SK-MEL-5 (cell line): Measurements from ENCODE around the gene KCNJ14. TPM values are rescaled to one million over a fixed set of nuclear protein-coding genes. Genes with fewer than 3 reads are reported as not detected.
A peak's percentile ranks its signal among the peaks of the same experiment; 100 is the strongest.

Source experiments
- DNase-seq: peaks from one replicate; pipeline ENCODE4 v3.0.0-alpha.2; 2016; ENCODE audit warnings: low read depth, low spot score
- in situ Hi-C: cut with HindIII; loops from 2 replicates; pipeline ENCODE4 v1.10.0; 2016; ENCODE audit warnings: low sequenced_read_pairs, high pct_unique_total_duplicates, low pct_unique_long_range_greater_than_20kb
- total RNA-seq: library from RNA; depleted of rRNA; stranded (reverse); fragments of >200 nt; shearing (Covaris generic); gene quantifications from 2 replicates; pipeline ENCODE4 v1.2.3, GENCODE V29; 2014

The KCNJ14 gene
- total RNA-seq, 1 experiment from 2014 or later: 0.58 TPM

DNA sequence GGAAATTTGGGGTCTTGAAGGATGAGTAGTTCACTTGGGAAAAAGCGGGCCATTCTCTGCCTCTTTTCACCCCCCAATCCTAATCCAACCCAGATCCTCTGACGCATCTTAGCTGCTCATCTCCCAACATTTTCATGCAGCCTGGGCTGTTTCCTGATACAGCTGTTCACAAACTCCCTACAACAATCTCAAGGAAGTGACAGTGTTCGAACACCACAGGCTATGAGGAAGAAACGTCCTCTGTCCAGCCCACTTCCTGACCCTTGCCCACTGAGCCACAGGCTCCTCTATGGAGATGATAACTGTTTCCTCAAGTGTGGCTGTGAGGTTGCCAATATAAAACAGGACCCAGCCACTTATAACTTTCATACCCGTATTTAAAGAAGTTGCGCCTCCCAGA lies 40.0 kb downstream of the KCNJ14 start:
- no peak for DNase-seq
- in situ Hi-C loops: no loop called here

DNA sequence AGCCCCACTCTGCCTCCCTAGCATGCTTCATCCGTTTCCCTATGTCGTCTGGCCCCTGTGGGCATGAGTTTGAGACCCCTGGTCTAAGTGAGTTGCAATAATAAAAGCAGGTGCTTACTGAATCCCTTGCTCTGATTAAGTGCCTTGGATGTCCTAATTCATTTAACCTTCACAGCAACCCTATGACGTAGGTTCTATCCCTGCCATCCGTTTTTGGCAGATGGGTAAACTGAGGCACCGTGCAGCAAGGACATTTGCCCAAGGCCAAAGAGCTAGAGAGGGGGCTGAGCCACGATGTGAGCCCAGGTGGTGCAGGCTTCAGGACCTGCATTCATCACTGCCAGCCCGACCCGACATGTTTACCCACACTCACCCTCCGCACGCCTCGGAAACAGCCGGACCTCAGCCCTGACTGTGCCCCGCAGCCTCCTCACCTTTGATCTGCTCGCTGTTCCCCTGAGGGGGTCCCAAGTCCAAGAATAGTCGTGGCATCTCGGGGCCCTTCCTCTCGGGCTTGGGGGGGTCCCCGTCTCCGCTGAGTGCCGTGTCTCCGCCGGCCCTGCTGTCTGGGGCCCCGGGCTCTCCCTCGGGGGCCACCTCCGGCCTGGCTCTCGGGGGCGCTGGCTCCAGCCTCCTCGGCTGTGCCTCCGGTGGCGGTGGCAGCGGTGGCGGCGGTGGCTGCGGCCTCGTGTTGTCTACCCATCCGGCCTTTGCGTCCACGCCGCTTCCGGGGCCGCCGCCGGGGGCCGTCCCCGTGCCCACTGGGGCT lies 41.8 kb downstream of the KCNJ14 start:
- DNase-seq: no peak
- in situ Hi-C loops: no loop called here

DNA sequence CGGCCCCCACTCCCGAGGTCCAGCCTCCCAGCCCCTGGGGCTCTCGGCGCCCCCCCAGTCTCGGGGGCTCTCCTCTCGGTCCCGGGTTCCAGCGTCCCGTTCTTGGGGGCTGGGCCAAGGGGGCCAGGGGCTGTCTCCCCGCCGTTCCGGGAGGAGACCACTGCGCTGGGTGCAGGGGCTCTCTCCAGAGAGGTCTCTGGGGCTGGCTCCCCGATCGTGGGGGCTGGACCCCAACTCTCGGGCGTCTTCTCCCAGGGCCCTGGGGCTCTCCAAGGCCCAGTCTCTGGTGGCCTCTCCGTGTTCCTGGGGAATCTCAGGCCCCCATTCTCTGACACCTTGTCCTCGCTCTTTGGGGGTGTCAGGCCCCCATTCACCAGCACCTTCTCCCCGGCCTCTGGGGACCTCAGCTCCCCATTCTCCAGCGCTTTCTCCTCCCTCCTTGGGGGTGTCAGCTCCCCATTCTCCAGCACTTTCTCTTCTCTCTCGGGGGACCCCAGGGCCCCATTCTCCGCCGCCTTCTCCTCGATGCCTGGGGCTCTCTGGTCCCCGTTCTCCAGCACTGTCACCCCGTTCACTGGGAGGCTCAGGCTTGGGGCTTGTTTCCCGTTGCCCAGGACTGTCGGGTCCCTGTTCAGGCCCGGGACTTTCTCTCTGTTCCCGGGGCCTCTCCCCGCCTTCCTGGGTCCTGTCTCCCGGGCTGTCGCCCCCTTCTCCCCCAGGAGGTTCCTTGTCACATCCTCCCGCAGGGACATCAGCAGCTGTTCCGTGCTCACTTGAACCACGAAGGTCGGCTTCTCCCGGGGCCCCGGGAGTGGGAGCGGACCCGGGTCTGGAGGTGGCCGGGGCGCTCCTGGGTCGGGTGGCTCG lies 42.6 kb downstream of the KCNJ14 start:
- in situ Hi-C loops: no loop called here
- no peak for DNase-seq

DNA sequence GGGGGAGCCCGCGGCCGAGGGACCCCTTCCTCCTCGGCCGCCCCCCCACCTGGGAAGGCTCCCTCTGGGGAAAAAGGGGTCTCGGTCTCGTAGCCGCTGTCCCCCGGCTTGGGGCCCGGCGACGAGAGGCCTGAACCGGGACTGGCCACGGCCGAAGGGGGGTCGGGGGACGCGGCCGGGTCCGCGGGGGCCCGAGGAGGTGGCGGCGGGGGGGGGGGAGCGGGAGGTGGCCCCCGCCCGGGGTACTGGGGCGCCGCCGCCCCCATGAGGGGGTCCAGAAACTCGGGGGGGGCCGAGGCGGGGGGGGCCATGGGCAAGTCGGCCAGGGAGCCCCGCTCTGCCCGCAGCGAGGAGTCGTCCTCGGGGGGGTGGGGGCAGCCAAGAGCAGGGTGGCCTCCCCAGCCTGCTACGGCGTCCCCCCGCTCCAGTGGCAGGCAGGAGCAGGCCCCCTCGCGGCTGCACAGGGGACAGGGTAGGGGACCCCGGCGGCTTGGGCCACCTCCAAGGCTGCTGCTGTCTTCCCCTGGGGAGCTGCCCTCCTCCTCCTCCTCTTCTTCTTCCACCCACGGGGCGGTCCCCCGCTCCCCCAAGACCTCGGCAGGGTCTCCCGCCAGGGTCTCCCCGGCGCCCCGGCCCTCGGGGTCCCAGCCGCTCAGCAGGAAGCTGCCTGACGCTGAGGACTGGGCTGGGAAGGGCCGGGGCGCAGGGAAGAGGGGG lies 43.4 kb downstream of the KCNJ14 start:
- in situ Hi-C loops: no loop called here
- DNase-seq: no peak

DNA sequence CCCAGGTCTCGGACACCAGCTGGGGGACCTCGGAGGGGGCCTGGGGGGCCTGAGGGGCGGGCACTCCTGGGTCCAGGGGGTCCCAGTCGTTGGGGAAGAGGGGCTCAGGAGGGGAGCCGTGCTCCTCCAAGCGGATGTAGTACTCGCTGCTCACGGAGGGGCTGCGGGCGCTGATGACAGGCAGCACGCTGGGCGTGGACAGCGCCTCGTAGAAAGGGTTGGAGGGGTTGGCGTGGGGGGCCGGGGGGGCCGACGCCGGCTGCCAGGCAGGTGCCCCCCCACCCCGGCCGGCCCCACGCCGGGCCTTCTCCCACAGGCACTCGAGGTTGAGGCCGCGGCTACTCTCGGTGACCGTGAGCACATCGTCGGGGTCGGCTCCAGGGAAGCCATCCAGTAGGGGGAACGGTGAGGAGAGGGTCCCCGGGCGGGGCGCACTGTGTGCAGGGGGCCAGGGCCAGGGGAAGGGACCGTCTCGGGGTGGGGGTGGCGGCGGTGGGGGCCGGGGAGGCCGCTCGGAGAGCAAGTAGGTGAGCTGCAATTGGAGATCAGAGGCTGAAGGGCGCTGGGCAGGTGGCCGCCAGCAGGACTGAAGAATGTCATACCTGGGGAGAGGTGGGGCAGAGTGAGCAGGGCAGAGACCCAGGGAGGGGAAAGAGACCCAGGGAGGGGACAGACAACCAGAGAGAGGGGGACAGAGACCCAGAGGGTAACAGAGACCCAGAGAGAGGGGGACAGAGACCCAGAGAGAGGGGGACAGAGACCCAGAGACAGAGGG lies 44.1 kb downstream of the KCNJ14 start:
- DNase-seq: no peak
- in situ Hi-C loops: no loop called here

DNA sequence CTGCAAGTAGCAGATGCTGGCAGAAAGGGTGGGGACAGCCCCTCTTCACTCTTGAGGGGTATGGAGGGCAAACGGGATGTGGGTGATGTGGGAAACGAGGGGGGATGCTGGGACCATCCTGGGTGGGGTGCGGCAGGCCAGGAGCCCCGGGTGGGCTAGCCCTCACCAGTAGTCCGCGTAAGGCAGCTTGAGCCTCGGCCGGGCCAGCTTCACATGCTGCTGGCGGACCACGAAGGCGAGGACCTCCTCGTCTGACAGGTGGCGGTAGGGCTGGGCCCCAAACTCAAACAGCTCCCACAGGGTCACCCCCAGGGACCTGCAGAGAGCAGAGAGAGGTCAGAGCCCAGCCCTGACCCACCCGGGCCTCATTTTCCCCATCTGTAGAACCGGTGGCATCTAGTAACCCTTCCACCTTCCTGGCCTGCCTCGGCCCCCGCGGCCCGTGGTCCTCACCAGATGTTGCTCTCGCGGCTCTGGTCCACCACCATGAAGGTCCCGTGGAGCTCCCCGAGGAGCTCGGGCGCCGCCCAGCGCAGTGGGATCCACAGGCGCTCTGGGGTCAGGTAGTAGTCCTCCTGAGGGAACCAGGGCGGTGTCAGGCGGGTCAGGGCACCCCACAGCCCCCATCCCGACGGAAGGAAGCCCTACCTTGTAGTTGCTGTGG lies 45.6 kb downstream of the KCNJ14 start:
- in situ Hi-C loops: no loop called here
- DNase-seq: no peak

DNA sequence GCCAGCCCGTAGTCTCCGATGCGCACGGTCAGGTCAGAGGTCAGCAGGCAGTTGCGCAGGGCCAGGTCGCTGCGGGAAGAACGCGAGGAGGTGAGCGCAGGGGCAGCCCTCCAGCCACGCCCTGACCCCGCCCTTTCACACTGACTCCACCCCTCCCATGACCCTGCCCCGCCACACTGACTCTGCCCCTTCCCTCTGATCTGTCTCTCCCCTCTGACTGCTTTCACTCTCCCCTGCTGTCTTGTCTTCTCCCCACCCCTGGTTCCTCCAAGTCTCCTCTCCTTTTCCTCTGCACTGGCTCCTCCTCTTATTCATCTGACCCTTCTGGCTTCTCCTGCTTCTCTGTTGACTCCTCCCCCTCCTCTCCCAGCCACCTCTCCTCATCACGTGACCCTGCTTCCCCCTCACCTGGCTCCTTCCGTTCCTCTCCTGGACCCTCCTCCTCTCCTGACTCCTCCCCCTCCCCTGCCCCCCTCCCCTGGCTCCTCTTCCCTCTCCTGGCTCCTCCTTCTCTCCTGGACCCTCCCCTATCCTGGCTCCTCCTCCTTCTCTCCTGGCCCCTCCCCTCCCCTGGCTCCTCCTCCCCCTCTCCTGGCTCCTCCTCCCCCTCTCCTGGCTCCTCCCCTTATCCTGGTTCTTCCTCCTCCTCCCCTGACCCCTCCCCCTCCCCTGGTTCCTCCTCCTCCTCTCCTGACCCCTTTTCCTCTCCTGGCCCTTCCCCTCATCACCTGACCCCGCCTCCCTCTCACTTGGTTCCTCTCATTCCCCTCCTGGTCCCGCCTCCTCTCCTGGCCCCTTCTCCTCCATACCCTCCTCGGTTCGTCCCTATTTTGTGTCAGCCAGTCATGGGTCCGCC lies 46.3 kb downstream of the KCNJ14 start:
- in situ Hi-C loops: no loop called here
- DNase-seq: peak; percentile 72

DNA sequence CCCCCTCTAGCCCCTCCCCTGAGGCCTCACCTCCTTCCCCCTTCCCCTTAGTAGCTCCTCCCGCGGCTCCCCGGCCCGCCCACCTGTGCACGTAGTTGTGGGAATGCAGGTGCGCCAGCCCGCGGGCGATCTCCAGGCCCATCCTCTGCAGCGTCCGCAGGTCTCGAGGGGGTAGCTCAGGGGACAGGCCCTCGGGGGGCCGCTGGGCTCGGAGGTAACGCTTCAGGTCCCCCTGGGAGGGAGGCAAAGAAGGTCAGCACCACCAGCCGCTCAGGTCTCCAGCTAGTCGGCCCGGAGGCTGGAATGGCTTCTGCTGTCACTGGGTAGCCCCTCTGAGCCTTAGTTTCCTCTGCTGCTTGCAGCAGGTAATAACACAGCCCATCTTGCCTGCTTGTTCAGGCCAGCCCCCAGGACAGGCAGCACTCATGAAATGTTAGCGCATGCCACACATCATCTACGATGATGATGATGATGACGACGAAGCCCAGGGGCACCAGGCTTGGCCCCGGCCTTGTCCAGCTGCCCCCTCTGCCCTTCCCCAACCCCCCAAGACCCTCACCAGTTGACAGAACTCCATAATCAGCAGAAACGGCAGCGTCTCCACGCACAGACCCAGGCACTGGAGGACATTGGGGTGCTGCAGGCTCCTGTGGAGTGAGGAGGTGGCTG lies 47.1 kb downstream of the KCNJ14 start:
- no peak for DNase-seq

DNA sequence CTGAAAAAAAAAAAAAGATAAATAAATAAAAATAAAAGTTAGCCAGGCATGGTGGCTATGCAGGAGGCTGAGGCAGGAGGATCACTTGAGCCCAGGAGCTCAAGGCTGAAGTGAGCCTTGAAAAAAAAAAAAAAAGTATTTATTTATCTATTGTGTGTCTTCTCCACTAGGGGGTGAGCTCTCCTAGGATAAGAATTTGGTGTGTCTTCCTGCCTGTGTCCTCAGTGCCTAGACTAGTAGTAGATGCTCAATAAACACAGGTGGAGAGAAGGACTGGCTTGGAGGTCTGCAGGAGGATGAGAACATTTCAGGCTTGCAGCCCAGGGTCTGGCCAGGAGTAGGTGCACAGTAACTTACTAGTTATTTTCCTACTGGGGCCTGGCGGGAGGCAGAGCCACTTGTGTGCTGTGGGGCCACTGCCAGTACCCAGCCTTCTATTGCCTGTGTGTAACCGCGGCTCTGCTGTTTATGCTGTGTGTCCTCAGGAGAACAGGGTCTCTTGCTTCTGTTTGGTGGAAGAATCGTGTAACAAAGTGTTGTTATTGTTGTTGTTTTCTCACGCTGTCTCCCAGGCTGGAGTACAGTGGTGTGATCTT lies 50.9 kb downstream of the KCNJ14 start:
- peak; percentile 68 for DNase-seq
- in situ Hi-C loops: no loop called here

More for the DNA sequence above, 47.1 kb downstream of the KCNJ14 start:
- in situ Hi-C loops: no loop called here

DNA sequence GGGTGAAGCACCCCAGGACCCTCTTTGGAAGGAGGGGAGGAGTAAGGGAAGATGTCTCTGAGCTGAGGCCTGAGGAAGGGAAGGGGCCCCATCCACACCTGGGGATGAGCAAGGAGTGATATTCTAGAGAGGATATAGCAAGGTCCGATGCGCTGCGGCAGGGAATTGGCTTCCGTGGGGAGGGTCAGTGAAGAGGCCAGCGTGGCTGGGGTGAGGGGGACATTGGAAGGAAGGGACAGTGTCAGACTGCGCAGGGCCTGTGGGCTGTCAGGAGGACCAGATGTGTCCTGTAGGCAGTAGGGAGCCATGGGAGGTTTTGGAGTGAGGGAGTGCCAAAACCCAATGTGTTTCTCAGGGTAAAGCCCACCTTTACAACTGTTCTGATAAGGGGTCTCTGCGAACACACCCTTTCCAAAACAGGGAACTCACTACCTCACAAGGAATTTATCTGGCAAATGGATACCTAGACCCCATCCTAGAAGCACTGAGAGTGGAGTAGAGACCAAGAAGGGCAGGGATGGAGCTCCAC lies 52.6 kb downstream of the KCNJ14 start:
- DNase-seq: no peak
- in situ Hi-C loops: no loop called here

DNA sequence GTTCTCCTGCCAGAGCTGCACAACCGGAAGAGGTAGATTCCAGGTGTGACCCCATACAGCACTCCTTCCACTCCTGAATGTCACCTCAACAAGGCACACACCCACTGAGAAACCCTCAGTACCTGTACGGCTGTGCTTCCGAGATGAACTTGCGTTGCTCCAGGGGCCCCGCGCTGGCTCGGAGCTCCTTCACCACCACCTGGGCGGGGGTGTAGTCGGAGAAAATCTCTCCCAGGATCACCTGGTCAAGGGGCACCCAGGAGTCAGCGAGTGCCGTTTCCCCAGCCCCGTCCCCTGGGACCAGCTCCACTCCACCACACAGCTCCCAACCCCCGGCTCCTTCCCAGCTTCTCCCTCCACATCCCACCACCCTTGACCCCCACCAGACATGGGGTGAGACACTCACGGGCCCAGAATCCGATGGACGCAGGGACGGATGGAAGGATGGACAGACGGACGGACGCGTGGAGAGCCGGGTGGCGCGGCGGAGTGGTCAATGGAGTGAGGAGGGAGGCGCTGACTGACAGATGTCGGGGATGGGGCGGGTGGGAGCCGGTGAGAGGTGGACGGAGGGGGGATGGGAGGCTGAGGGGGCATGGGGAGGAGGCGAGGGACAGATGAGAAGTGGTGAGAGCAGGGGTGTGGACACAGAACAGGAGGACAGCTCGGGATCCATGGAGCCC lies 53.5 kb downstream of the KCNJ14 start:
- in situ Hi-C loops: no loop called here
- no peak for DNase-seq

DNA sequence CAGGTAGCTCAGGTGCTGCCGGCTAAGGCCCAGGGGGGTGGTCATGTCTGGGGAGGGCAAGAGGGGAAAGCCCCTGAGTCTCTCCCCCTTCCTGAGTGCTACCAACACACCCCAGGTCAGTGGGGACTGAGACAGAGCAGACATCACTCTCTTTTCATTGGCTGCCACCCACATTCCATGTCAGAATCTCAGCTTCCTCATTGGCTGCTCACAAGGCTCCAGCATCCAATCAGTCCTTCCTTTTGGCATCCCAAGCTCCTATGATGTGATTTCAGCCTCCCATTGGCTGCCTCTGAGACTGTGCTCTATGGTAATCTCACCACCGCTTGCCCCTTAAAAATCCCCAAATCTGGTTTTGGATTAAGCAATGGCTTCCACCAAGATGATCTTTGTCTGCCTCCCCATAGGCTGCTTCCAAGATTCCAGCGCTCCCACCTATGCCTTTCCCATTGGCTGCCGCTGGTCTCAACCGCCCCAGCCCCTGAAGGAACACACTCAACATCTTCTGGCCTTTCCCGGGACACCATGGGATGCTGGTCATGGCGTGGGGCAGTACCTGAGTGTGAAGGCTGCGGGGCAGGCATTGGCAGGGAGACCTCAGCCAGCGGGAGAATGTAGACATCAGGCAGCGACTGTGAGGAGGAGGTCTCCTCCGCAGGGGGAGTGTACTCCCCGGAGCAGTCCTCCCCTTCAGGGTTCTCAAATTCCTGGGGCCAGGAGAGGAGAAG lies 54.3 kb downstream of the KCNJ14 start:
- DNase-seq: peak; percentile 49
- in situ Hi-C loops: no loop called here

DNA sequence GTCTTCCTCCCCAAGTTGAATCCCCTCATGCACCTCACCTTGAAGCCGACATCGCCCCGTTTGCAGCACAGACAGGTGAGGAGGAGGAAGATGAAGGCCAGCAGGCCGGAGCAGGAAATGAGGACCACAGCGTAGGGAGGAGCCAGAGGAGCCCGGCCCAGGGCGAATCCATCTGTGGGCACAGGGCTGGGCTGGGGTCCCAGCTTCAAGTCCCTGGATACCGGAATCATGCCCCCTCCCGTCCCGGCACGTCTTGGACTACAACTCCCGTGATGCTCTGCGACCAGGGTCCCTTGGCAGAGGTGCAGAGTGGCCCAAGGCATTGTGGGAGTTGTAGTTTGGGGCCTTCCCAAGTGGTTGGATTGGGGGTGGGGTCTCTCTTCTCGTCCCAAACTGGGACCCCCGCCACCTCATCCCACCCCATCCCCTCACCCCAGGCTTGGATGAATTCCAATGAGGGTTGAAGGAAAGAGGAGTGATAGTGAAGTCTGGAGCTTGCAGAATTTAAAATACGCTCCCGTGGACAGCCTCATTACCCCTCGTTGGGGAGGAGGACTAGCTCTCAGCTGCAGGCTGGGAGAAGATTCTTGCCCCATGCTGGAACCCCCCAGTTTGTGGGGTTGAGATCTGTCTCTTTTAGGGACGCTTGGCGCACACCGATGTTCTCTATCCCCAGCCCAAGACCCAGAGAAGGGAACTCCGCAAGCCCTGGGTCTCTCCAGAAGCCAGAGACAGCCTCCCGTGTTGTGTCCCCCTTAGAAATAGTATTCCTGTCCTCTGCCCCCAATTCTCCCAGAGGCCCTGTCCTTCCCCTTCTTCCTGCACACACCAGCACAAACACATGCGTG lies 55.3 kb downstream of the KCNJ14 start:
- in situ Hi-C loops: no loop called here
- peak; percentile 65 for DNase-seq
